GM06990 (cell line): ENCODE results near the gene NDUFS3.

Experiments
- DNase-seq: peaks from one replicate; pipeline ENCODE4 v3.0.0-alpha.2; 2011; ENCODE audit not compliant: insufficient read length; ENCODE audit errors: extremely low read depth
- H3K27me3 ChIP-seq: replicated peaks from 2 replicates; pipeline ENCODE4 v1.6.0; 2011; ENCODE audit warnings: low read length; ENCODE audit not compliant: control insufficient read depth, insufficient read depth
- H3K36me3 ChIP-seq: 2 replicates; pipeline ENCODE4 v1.5.1; 2011; ENCODE audit warnings: low read length; ENCODE audit not compliant: control insufficient read depth, insufficient read depth
- H3K4me3 ChIP-seq: replicated peaks from 2 replicates; pipeline ENCODE4 v1.5.1; 2011; ENCODE audit warnings: low read depth, mild to moderate bottlenecking, control low read depth, low read length
- TF ChIP-seq, protein P1 (sequence below): IDR thresholded peaks from 2 replicates; pipeline ENCODE4 v1.5.1; 2011; ENCODE audit warnings: low read length, control low read depth, mild to moderate bottlenecking, inconsistent platforms; ENCODE audit not compliant: insufficient read depth, poor library complexity, severe bottlenecking

NDUFS3 gene

DNA sequence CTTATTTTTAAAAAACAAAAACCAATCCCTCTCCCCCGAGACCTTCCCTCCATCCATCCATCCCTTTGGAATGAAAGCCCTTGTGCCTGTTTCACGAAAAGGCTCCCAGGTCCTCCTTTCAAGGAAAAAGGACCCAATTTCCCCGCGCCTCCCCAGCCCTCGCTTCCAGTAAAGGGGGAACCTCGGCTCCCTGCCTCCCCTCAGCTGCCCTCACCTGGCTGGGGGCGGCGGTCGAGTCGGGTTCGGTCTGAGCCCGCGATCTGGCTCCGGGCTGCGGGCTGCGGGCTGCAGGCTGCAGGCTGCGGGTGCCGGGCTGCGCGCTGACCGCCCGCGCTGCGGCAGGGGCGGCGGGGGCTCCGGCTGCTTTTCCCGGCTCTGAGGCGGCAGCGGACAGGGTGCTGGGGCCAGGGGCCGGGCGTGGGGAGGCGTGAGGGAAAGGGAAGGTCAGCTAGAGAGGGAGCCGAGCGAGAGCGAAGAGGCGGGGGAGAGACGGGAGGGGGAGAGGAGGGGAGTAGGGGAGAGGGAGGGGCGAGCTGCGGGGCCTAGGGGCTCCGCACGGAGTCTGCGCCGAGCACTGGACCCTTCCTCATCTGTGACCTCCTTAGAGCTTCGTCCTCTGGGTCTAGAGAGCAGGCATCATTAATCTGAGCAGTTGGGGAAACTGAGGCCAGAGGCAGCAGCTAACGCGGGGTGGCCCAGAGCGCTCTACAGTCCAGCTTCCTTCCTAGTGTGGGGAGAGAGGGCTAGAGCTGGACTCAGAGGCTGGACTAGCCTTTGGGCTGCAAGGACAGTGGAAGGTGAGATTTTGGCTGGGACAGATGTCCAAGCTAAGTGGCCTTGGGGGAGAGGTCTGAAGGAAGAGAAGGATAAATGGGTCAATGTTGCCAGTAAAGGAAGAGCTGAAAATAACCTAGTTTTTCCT, 15.3 kb downstream of the NDUFS3 start, which contains the start of gene C1QTNF4:
TSS of gene C1QTNF4 (minus strand) at position 478 of the 922 bp plus-strand sequence. CDS start 3,601 bp downstream, outside the sequence.
- TF ChIP-seq, protein P1, sequence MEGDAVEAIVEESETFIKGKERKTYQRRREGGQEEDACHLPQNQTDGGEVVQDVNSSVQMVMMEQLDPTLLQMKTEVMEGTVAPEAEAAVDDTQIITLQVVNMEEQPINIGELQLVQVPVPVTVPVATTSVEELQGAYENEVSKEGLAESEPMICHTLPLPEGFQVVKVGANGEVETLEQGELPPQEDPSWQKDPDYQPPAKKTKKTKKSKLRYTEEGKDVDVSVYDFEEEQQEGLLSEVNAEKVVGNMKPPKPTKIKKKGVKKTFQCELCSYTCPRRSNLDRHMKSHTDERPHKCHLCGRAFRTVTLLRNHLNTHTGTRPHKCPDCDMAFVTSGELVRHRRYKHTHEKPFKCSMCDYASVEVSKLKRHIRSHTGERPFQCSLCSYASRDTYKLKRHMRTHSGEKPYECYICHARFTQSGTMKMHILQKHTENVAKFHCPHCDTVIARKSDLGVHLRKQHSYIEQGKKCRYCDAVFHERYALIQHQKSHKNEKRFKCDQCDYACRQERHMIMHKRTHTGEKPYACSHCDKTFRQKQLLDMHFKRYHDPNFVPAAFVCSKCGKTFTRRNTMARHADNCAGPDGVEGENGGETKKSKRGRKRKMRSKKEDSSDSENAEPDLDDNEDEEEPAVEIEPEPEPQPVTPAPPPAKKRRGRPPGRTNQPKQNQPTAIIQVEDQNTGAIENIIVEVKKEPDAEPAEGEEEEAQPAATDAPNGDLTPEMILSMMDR = no peak
- H3K4me3 ChIP-seq = no peak within 1 kb of the TSS
- no peaks in the 10 kb centered on the region; the same call in 1 of the 2 replicates for H3K27me3 ChIP-seq

DNA sequence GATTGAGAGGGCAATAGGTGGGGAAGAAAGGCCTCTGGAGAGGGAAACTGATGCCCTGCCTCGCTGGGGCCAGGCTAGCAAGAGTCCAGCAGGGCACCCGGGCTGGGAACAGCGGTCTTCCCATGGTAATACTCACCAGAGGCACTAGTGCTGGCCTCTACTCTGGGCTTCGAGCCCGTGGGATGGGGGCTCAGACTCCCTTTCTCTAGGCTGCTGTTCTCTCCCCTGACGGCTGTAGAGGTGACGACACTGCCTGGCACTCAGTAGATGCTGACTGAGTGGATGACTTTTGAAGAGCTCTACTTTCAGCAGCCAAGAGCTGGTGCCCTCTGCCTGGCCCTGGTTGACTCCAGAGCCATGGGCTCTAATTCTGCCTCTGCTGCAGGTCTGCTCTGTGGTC, 16.2 kb downstream of the NDUFS3 start:
- no peaks in the 10 kb centered on the region; the same call in 1 of the 2 replicates for H3K27me3 ChIP-seq
- DNase-seq = no peak
- TF ChIP-seq, protein P1 = no peak
- H3K4me3 ChIP-seq = no peak overlapping the region
- H3K36me3 ChIP-seq = no peaks in the 10 kb centered on the region

More for the DNA sequence above, 15.3 kb downstream of the NDUFS3 start, which contains the start of gene C1QTNF4:
- no peaks in the 10 kb centered on the region for H3K36me3 ChIP-seq
- no peak for DNase-seq

DNA sequence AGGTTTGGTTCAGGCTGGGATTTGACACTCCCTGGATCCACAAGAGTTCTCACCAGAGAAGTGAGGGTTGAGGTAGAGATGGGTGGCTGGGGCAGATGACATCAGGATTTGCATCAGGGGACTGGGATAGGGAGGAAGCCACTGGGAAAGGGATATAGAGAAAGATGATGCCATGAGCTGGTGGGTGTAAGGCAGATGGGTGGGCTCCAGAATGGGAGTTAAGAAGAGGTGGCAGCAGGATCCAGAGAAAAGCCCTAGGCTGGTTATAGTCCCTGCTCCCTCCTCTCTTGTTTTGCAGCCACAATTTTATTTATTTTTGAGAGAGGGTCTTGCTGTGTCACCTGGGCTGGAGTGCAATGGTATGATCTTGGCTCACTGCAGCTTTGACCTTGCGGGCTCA, 17.1 kb downstream of the NDUFS3 start:
- no peaks in the 10 kb centered on the region for H3K36me3 ChIP-seq
- no peak for DNase-seq
- no peak overlapping the region for H3K4me3 ChIP-seq
- no peaks in the 10 kb centered on the region; the same call in 1 of the 2 replicates for H3K27me3 ChIP-seq
- TF ChIP-seq, protein P1 = no peak

DNA sequence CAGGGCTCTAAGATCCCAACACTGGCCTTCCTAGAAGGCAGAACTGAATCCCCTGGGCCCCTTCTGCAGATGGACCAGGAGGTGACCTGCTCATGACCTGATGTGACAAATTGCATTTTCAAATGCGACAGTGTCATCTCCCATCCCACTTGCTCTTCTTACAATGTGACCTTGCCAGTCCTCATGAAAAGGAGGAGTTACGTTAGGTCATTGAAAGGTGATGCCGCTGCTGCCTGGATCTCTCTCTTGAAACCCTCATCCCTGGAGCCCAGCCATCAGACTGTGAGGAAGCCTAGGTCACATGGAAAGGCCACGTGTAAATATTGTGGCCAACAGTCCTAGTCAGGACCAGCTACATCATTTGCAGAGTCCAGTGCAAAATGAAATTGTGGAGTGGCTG, 21.0 kb downstream of the NDUFS3 start:
- Histone ChIP-seq H3K36me3 (no peaks in the 10 kb centered on the region), H3K27me3 (no peaks in the 10 kb centered on the region), H3K4me3 (no peak overlapping the region)
- DNase-seq = no peak
- TF ChIP-seq, protein P1 = no peak

DNA sequence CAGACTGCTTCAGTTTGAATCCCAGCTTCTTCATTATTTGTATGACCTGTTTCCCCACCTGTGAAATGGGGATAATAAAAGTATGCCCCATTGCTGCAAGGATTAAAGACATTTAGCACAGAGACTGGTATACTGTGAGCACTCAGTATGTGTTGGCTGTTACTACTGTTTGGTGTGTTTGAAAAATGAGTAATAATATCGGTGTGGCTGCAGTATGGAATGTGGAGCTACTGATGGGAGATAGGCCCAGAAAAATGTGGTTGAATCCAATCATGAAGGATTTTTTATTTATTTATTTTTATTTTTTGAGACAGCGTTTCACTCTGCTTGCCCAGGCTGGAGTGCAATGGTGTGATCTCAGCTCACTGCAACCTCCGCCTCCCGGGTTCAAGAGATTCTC, 24.4 kb downstream of the NDUFS3 start:
- H3K4me3 ChIP-seq = no peak overlapping the region
- no peak for DNase-seq
- H3K36me3 ChIP-seq = no peaks in the 10 kb centered on the region
- TF ChIP-seq, protein P1 = no peak
- H3K27me3 ChIP-seq = no peaks in the 10 kb centered on the region

DNA sequence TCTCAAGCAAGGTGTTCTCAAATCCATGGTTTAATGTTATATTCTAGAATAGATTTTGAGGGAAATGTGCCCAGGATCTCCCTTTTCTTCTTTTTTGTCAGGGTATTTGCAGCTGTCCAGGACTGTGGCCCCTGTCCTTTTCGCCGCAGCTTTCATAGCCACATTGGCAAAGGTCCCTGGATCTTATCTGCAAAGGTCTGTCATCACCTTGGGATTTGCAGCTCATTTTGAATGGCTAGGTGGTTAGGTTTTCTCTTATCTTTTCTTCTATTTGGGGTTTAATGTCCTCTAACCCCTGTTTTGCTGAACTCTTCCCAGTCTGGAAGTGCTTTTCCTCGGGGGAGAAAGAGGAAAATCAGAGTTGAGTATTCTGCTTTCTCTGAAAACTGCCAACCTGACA, 27.0 kb downstream of the NDUFS3 start:
- no peaks in the 10 kb centered on the region for H3K27me3 ChIP-seq
- H3K36me3 ChIP-seq = no peaks in the 10 kb centered on the region
- H3K4me3 ChIP-seq = no peak overlapping the region
- no peak for DNase-seq
- TF ChIP-seq, protein P1 = no peak
